NCI-H526 treated with DMSO at 0.1 percent for 48 hours (cell line): ENCODE measurements around the gene DRAP1.
A peak's percentile ranks its signal among the peaks of the same experiment; 100 is the strongest.
"Not testable (repeated sequence)": the region's sequence is repeated elsewhere in the genome, so short reads cannot be mapped to it uniquely, and the experiment has no call there.

Experiments
- DNase-seq: peaks from one replicate; lab custom pipeline; 2025; lab: John Stamatoyannopoulos, UW

DRAP1 gene

GRCh38 chr11:65931773-65932557 lies 12.7 kb downstream of the DRAP1 start:
- no peak for DNase-seq

GRCh38 chr11:65932558-65932919 lies 13.3 kb downstream of the DRAP1 start:
- no peak for DNase-seq

DNA sequence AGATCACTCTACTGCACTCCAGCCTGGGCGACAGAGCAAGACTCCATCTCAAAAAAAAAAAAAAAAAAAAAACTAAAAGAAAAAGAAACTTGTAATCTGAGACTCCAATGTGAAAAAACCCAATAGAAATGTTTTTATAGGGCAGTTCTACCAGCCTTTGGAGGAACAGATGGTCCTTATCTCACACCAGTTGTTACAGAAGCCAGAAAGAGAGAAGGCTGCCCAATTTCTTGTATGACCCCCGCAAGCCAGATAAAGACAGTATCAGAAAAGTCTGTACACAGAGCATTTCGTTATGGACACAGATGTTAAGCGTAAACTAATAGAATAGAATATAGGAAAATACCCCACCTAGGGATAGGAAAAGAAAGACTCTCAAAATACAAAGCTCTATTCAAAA lies 14.8 kb downstream of the DRAP1 start:
- no peak for DNase-seq

DNA sequence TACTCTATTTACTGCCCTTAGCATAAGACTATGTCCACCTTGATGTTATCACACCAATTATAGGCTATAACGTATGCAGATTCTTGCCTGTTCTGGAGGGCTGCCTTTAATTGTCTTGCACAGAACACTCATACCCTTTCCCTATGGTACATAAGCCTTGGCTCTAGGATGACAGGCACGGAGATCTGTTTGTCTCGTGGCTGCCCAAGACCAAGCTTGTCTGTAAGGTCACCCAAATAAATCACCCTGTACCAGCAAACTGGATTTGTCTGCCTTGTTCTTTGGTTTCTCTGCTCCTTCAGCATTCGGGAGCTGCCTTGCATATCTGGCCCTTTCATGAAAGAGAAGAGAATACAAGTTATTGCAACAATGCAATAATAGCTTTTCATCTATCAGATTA lies 18.5 kb downstream of the DRAP1 start:
- no peak for DNase-seq

- DNase-seq: no peak
Measured at GRCh38 chr11:65941720-65942310, 22.6 kb downstream of the DRAP1 start.

DNA sequence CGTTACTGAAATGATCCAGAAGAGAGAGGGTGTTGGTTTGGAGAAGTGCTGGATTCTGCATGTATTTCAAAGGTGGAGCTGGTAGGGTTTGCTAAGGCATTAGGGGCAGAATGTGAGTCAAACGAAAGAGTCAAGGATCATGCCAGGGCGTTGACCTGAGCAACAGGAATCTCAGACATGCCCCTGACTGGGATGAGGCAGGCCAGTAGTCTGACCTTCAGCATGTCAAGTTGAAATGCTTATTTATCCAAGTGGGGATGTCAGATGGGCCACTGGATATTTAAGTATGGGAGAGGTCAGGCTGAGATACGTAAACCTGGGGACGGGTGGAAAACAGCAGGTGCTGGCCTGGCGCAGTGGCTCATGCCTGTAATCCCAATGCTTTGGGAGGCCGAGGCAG lies 23.3 kb downstream of the DRAP1 start:
- no peak for DNase-seq

- no peak for DNase-seq
Measured at GRCh38 chr11:65944191-65944590, 25.0 kb downstream of the DRAP1 start.

- DNase-seq: no peak
Measured at GRCh38 chr11:65944767-65945166, 25.5 kb downstream of the DRAP1 start.

DNA sequence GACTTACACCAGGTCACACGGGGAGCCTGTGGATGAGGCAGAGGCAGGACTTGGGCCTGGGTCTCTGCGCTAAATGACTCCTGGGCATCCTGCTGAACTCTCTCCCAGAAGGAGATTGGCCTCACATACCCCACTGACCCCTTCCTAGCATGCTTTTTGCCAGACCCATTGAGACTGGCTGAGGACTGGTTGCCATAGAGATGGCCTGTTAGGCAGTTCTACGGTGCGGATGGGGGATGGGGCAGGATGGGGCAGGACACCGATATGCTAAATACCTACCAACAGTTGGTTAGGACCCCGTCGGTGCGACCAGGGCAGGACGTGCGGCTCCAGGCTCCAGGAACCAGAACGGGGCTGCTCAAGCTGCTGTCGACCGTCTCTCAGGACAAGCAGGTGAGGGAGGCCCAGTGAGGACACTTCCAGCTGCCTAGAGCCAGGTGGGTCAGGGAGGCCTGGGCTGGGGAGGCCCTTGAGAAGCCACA lies 26.2 kb downstream of the DRAP1 start, which contains the start of gene TSGA10IP:
Gene TSGA10IP (plus strand): TSS at position 51 of the 482 bp plus-strand sequence. CDS start 196 bp downstream, at position 247.
- DNase-seq: no peak

- no peak for DNase-seq
Measured at GRCh38 chr11:65945941-65946558, 26.8 kb downstream of the DRAP1 start.

GRCh38 chr11:65946655-65947054 lies 27.4 kb downstream of the DRAP1 start:
- DNase-seq: no peak

- DNase-seq: no peak
Measured at GRCh38 chr11:65947133-65947532, 27.9 kb downstream of the DRAP1 start.

- no peak for DNase-seq
Measured at GRCh38 chr11:65947603-65948125, 28.4 kb downstream of the DRAP1 start.

GRCh38 chr11:65950711-65951110 lies 31.5 kb downstream of the DRAP1 start:
- DNase-seq: not testable (repeated sequence)

- not testable (repeated sequence) for DNase-seq
Measured at GRCh38 chr11:65951641-65952040, 32.4 kb downstream of the DRAP1 start.

DNA sequence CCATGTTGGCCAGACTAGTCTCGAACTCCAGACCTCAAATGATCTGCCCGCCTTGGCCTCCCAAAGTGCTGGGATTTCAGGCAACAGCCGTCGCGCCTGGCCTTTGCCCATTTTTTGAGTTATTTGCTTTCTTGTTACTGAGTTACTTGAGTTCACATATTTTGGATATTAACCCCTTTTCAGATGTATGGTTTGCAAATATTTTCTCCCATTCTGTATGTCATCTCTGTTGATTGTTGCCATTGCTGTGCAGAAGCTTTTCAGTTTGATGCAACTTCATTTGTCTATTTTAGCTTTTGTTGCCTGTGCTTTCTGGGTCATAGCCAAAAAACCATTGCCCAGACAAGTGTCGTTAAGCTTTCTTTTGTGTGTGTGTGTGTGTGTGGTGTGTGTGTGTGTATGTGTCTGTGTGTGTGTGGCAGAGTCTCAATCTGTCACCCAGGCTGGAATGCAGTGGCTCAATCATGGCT lies 32.9 kb downstream of the DRAP1 start:
- DNase-seq: no peak

- DNase-seq: no peak
Measured at GRCh38 chr11:65953471-65953870, 34.2 kb downstream of the DRAP1 start.

DNA sequence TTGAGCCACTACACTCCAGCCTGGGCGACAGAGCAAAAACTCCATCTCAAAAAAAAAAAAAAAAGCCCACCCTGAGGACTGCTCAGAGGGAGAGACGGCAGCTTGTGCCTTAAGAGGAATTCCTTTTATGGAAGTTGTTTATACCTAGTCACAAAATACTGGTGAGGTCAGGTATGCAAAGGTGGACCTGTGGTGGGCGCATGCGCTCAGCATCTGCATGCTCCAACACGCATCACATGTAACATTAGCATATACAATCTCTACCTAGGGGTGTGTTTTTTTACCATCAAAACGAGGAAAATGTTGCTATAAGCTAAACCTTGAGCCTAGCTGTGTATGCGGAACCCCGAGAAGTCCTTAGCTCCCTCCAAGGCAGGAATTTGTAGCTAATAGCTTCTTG lies 35.5 kb downstream of the DRAP1 start:
- DNase-seq: peak; percentile 37

GRCh38 chr11:65958291-65958690 lies 39.1 kb downstream of the DRAP1 start:
- DNase-seq: no peak

- no peak for DNase-seq
Measured at GRCh38 chr11:65958774-65959420, 39.7 kb downstream of the DRAP1 start.

DNA sequence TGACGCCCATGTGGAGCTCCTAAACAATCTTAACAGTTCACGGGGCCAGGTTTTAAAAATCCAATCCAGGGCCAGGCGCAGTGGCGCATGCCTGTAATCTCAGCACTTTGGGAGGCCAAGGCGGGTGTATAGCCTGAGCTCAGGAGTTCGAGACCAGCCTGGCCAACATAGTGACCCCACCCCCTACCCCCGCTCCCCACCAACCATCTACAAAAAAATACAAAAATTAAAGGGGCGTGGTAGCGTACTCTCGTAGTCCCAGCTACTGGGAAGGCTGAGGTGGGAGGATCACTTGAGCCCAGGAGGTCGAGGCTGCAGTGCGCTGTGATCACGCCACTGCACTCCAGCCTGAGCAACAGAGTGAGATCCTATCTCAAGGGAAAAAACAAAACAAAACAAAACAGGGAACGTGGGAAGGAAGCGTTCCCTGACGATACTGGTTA lies 41.6 kb downstream of the DRAP1 start:
- no peak for DNase-seq
